WERI-Rb-1 (cell line): Measurements from ENCODE around the gene LITAF.

Experiments
- DNase-seq: peaks from one replicate; pipeline ENCODE4 v3.0.0-alpha.2; 2020
- H3K27ac ChIP-seq: fragments of 250-450 bp; sonication (Bioruptor Pico); 2 replicates; pipeline ENCODE4 v1.5.1; 2020; ENCODE audit warnings: mild to moderate bottlenecking, moderate library complexity
- H3K27me3 ChIP-seq: fragments of 250-450 bp; sonication (Bioruptor Pico); 2 replicates; pipeline ENCODE4 v1.5.1; 2021; ENCODE audit warnings: mild to moderate bottlenecking, low read depth, moderate library complexity; ENCODE audit not compliant: insufficient read depth, severe bottlenecking
- H3K36me3 ChIP-seq: fragments of 250-450 bp; sonication (Bioruptor Pico); 2 replicates; pipeline ENCODE4 v1.5.1; 2020; ENCODE audit warnings: mild to moderate bottlenecking, moderate library complexity
- H3K4me3 ChIP-seq: 2 replicates; pipeline ENCODE4 v1.5.1; 2011; ENCODE audit warnings: low read depth, mild to moderate bottlenecking, control low read depth, low read length
- H3K9me3 ChIP-seq: fragments of 250-450 bp; sonication (Bioruptor Pico); 2 replicates; pipeline ENCODE4 v1.5.1; 2021; ENCODE audit warnings: mild to moderate bottlenecking, moderate library complexity; ENCODE audit not compliant: severe bottlenecking
- CTCF ChIP-seq: IDR thresholded peaks from 2 replicates; pipeline ENCODE4 v1.5.1; 2011; ENCODE audit warnings: low read depth, mild to moderate bottlenecking, control low read depth, inconsistent platforms, low read length

LITAF gene

GRCh38 chr16:11601911-11602310, 15.2 kb upstream of the LITAF start:
- DNase-seq = no peak
- TF ChIP-seq CTCF = no peak
- no peak overlapping the region for H3K27ac ChIP-seq
- H3K9me3 ChIP-seq = no peaks in the 10 kb centered on the region
- no peaks in the 10 kb centered on the region for H3K36me3 ChIP-seq
- no peaks in the 10 kb centered on the region for H3K27me3 ChIP-seq
- no peak overlapping the region for H3K4me3 ChIP-seq

- Histone ChIP-seq H3K4me3 (no peak overlapping the region), H3K9me3 (no peaks in the 10 kb centered on the region), H3K27me3 (no peaks in the 10 kb centered on the region), H3K36me3 (no peaks in the 10 kb centered on the region), H3K27ac (no peak overlapping the region)
- TF ChIP-seq CTCF = no peak
- DNase-seq = no peak
These were observed 14.7 kb upstream of the LITAF start for GRCh38 chr16:11601425-11601824.

DNA sequence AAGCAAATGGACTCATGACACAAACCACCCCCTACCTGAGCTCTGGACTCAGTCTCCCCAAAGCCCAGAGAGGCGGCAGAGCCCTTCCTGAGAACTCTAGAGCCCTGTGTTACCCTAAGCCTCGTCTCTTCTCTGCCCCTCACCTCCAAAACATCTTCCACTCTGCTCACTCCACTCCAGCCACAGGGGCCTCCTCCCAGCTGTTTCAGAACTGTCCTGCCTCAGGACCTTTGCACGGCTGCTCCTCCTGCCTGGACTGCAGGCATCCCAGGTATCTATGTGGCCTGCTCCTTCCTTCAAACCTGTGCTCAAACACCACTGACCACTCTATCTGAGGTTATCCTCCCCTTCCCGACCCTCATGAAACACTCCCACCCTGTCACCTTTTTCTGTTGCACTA, 12.9 kb upstream of the LITAF start:
- H3K36me3 ChIP-seq = no peaks in the 10 kb centered on the region
- H3K9me3 ChIP-seq = no peaks in the 10 kb centered on the region
- no peak overlapping the region for H3K4me3 ChIP-seq
- no peak overlapping the region for H3K27ac ChIP-seq
- no peak for TF ChIP-seq CTCF
- H3K27me3 ChIP-seq = no peaks in the 10 kb centered on the region
- no peak for DNase-seq

DNA sequence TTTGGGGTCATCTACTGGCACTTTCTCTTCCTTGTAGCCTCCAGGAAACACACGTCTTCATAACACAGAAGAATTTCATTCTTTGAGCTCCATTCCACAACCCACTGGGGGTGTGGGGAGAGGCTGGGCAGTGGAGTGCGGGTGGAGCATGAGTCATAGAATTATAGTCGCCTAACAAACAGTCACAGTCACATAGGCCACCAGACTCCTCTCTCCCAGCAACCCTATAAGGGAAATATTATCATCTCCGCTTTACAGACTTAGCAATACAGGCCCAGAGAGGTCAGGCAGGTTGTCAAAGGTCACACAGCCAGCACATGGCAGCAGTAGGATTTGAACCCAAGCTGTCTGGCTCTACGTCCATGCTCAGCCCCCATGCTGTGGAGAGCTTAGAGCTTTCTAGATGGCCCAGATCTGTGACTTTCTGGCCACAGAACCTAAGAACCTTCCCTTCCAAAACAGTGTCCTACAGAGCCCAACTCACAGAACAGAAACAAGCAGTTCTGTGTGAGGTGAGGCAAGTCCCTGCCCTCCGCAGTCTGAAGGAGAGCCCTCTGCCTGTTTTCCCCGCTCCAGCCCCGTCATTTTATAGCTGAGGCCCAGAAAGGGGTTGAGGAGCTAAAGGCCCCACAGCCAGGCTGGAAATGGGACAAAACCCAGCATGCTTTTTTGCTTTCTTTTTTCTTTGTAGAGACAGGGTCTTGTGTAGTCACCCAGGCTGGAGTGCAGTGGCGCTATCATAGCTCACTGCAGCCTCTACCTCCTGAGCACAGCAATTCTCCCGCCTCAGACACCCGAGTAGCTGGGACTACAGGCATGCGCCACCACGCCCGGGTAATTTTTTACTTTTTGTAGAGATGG, 10.7 kb upstream of the LITAF start:
- Histone ChIP-seq H3K36me3 (no peaks in the 10 kb centered on the region), H3K27me3 (no peaks in the 10 kb centered on the region), H3K27ac (no peak overlapping the region), H3K9me3 (no peaks in the 10 kb centered on the region), H3K4me3 (no peak overlapping the region)
- DNase-seq = no peak
- TF ChIP-seq CTCF = no peak

DNA sequence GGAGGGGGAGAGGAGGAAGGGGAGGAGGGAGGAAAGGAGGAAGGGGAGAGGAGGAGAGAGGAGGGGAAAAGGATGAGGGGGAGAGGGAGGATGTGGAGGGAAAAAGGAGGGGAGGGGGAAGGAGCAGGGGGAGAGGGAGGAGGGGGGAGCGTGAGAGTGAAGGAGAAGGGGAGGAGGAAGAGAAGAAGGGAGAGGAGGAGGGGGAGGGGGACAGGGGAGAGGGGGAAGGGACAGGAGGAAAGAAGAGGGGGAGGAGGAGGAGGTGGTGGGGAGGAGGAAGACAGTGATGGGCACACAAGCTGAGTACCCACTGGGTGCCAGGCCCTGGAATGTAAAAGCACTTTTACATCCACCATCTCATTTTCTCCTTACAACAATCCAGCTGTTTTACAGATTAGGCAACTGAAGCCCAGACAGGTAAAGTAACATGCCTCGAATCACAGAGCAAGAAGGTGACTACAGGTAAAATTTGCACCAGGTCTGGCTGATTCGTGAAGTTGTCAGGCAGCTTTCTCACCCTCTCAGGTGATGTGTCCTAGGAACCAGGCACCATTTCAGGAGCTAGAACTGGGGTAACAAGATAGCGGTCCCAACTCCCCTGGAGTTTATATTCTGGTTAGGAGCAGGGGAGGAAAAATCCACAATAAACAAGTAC, 10.0 kb upstream of the LITAF start:
- Histone ChIP-seq H3K27ac (no peak overlapping the region), H3K27me3 (no peaks in the 10 kb centered on the region), H3K9me3 (no peaks in the 10 kb centered on the region), H3K4me3 (no peak overlapping the region), H3K36me3 (no peaks in the 10 kb centered on the region)
- TF ChIP-seq CTCF = no peak
- no peak for DNase-seq
